EL (cell line): Measurements from ENCODE around the gene ALOX15.
"Not testable (repeated sequence)": the region's sequence is repeated elsewhere in the genome, so short reads cannot be mapped to it uniquely, and the experiment has no call there.

Experiments used
- DNase-seq: peaks from one replicate; pipeline ENCODE4 v3.0.0-alpha.2; 2016

Gene ALOX15

DNA sequence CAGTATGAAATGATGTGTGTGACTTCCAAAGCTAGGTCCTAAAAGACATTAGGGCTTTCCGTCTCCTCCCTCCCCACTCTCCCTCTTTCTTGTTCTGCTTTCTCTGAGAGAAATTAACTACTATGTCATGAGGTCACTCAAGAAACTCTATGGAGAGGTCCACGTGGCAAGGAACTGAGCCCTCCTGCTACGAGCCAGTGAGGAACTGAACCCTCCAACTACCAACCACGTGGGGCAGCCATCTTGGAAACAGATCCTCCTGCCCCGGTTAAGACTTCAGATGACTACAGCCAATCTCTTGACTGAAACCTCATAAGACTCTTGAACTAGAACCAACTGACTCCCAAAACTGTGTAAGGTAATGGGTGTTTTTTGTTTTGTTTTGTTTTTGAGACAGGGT is 4.2 kb upstream of the ALOX15 start:
- DNase-seq: no peak

GRCh38 chr17:4643676-4644075 is 2.2 kb upstream of the ALOX15 start:
- no peak for DNase-seq

- no peak for DNase-seq
Observed at GRCh38 chr17:4642286-4642685, 808 bp upstream of the ALOX15 start.

DNA sequence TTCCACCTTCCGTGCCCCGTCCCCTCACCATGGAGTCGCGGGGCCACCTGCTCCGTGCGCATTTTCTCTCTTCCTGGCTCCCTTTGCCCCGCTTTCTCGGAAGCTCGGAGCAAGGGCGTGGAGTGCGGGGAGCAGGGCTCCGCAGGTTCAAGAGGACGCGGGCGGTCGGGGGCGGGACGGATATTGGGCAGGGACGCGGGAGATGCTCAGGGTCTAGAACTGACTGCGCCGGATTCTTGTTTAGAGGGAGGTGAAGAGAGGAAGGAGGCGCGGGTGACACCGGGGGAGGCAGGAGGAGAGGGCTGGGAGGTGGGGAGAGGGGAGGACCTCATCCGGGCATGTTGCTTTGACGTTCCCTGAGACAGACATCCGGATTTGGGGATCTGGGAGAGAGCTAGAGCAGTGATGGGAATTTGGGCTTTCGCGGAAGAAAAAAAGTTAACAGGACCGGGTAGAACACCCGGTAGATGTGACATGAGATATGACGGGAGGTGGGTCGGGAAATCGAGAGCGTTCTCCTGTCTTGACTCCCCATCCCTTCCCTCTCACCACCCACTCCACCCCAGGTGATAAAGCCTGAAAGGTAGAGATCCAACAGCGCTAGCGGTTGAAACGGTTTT is 799 bp downstream of the ALOX15 start:
- not testable (repeated sequence) for DNase-seq

- peak; percentile 37 for DNase-seq
Observed at GRCh38 chr17:4639301-4640059, 2.0 kb downstream of the ALOX15 start.

DNA sequence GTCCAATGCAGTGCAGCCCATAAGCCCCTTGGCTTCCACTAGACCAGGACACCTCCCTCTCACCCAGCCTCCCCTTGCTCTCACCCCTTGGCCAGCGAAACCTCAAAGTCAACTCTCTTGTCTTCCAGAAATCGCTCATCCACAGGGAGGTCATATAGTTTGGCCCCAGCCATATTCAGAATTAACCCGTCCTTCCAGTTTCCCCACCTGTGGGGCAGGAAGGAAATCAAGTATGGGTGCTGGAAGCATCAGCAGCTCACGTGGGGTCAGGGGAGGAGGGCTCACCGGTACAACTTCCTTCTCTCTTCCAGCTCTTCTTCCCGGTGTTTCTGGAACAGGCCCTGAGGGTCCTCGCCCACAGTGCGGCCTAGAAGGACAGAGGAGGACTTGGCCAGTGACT is 2.7 kb downstream of the ALOX15 start:
- DNase-seq: not testable (repeated sequence)

GRCh38 chr17:4636474-4637100 is 4.9 kb downstream of the ALOX15 start:
- DNase-seq: no peak

GRCh38 chr17:4635823-4636375 is 5.6 kb downstream of the ALOX15 start:
- no peak for DNase-seq

GRCh38 chr17:4634976-4635375 is 6.5 kb downstream of the ALOX15 start:
- DNase-seq: no peak

DNA sequence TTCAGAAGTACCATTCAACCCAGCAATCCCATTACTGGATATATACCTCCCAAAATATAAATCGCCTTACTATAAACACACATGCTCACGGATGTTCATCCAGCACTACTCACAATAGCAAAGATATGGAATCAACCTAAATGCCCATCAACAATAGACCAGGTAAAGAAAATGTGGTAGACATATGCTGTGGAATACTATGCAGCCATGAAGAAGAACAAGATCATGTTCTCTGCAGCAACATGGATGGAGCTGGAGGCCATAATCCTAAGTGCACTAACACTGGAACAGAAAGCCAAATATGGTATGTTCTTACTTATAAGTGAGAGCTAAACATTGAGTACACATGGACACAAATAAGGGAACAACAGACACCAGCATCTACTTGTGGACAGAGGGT is 7.8 kb downstream of the ALOX15 start:
- DNase-seq: no peak

GRCh38 chr17:4632581-4632920 is 8.9 kb downstream of the ALOX15 start:
- DNase-seq: no peak

DNA sequence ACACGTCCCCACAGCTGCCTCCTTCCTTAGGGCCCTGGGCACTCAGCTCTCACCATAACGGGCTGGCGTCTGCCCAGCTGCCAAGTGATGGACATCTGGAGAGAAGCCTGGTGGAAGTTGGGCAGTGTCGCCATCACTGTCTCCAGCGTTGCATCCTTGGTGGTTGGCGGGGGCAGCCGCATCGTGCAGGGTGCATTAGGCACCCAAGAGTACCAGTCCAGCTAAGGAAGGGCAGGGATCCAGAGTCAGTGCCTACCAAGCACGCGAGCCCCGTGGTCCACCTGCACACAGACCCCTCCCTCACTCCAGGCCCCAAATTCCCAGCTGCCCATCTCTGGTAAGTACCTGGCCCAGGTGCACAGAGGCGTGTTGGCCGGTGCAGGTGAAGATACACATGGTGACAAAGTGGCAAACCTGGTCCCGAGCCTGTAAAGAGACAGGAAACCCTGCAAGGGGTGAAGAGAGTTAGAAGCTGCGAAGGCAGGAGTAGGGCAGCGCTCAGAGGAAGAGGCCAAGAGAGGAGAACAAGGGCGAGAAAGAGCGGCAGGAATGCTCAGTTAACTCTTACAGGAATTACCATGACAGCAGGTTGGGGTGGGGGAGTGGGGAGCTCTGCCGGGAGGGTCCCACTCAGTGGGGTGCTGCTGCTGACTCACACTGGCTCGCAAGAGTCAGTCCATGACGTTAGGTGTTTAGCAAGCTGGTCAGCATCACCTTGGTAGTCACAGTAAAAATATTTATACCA is 9.5 kb downstream of the ALOX15 start:
- DNase-seq: no peak

GRCh38 chr17:4631431-4631830 is 10.0 kb downstream of the ALOX15 start:
- DNase-seq: no peak

DNA sequence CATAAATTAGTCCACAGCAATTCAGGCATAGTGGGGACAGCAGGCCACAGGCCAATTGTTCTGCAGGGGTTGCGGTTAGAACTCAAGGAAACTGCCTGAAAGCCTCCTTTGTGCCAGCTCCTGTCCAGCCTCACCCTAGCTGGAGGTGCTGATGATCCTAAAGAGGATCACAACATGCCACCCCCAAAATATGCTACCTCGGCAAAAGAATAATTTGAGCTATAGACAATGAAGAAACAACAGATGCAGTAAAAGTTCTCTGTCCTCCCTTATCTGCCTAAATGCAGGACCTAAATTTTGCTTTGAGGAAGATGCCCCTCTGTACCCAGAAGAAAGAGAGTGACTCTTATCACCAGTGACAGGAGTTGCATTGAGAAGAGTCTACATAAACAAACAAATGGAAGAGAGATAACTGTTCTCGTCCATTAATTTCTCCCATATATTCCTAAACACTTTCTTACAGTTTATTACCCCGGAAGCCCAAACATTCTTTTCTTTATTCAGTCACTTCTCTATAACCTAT is 14.7 kb downstream of the ALOX15 start:
- no peak for DNase-seq

DNA sequence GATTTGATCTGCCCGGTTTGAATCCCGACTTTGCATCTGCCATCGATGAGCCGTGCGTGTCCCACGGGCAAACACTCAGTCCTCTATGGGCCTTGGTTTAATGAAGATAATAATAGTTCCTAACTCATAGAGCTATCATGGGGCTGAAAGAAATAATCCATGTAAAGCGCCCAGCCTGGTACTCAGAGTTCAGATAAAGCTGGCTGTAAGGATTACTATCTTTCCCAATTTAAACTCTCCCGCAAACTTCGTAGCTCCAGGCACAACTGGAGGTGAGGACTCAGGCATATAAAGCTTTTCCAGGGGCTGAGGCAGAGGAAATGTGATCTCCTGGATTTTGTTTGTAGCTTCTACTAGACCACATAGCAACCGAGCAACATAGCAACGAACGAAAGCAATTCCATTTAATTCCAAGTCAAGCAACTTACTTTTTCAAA is 16.3 kb downstream of the ALOX15 start:
- DNase-seq: no peak

DNA sequence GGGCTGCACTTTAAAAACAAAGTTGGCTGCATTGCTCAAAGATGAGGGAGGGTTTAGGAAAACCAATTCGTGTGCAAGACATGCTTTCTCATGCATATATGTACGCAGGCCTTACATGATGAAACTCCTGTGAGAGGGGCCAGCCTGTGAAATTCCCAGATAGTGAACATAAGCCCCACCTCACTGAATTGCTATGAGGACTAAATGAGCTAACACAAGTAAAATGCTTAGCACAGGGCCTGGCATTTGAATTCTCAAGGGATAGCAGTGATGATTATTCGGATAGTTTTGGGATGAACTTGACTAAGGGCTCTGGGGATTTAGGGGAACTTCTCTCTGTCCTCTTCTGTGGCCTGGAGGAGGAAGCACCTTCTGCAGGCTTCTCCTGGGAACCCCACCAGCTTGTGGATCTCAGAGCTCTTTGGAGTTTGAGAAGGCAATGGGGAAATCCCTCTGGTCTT is 17.0 kb downstream of the ALOX15 start:
- DNase-seq: not testable (repeated sequence)

- no peak for DNase-seq
Observed at GRCh38 chr17:4623249-4623648, 18.2 kb downstream of the ALOX15 start.

- no peak for DNase-seq
Observed at GRCh38 chr17:4622375-4622774, 19.1 kb downstream of the ALOX15 start.

- no peak for DNase-seq
Observed at GRCh38 chr17:4620531-4621101, 20.9 kb downstream of the ALOX15 start.

GRCh38 chr17:4617590-4618351 is 23.7 kb downstream of the ALOX15 start:
- no peak for DNase-seq

GRCh38 chr17:4617090-4617489 is 24.4 kb downstream of the ALOX15 start:
- DNase-seq: no peak

DNA sequence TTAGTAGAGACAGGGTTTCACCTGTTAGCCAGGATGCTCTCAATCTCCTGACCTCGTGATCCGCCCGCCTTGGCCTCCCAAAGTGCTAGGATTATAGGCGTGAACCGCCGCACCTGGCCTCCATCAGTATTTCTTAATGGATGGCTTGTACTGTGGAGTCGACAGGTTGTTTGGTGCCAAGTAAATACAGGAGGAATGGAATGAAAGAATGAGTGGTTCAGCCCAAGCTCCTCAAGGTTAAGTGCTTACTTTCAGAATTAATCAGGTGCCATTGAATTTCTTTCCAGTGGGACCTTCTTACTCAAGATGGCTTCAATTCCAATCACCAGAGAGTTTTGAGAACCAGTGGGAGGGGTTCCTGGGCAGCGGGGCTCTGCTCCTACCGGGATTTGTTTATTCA is 25.0 kb downstream of the ALOX15 start:
- DNase-seq: no peak
